Parathyroid adenoma (tissue), 2 donors: ENCODE data around the gene OS9.
A peak's percentile ranks its signal among the peaks of the same experiment; 100 is the strongest.

Source experiments
- H2AFZ ChIP-seq: fragments of 300-600 bp; sonication (generic); one replicate; pipeline ENCODE4 v1.7.0; 2017; ENCODE audit warnings: antibody characterized with exemption, mild to moderate bottlenecking
- H3K27ac ChIP-seq: fragments of 300-600 bp; sonication (generic); one replicate; pipeline ENCODE4 v1.7.0; 2017
- H3K27me3 ChIP-seq: fragments of 300-600 bp; sonication (generic); one replicate; pipeline ENCODE4 v1.7.0; 2017; ENCODE audit warnings: low read length; ENCODE audit not compliant: control insufficient read depth, insufficient read depth
- H3K36me3 ChIP-seq: fragments of 300-600 bp; sonication (generic); one replicate; pipeline ENCODE4 v1.7.0; 2017; ENCODE audit warnings: low read length; ENCODE audit not compliant: control insufficient read depth, insufficient read depth
- H3K4me1 ChIP-seq: fragments of 300-600 bp; sonication (generic); one replicate; pipeline ENCODE4 v1.7.0; 2017; ENCODE audit warnings: control low read depth
- H3K4me2 ChIP-seq: fragments of 300-600 bp; sonication (generic); one replicate; pipeline ENCODE4 v1.7.0; 2017; ENCODE audit warnings: low read length
- H3K4me3 ChIP-seq: fragments of 300-600 bp; sonication (generic); one replicate; pipeline ENCODE4 v1.7.0; 2017; ENCODE audit warnings: low read depth, low read length
- H3K79me2 ChIP-seq: fragments of 300-600 bp; sonication (generic); one replicate; pipeline ENCODE4 v1.7.0; 2017; ENCODE audit warnings: control low read depth
- H3K9ac ChIP-seq: fragments of 300-600 bp; sonication (generic); one replicate; pipeline ENCODE4 v1.7.0; 2017; ENCODE audit warnings: mild to moderate bottlenecking
- H3K9me3 ChIP-seq: fragments of 300-600 bp; sonication (generic); one replicate; pipeline ENCODE4 v1.7.0; 2017; ENCODE audit warnings: low read length; ENCODE audit not compliant: control insufficient read depth
- CTCF ChIP-seq: fragments of 300-600 bp; sonication (generic); IDR thresholded peaks from one replicate; pipeline ENCODE4 v1.7.0; 2017; ENCODE audit warnings: antibody characterized with exemption, mild to moderate bottlenecking
- donor health status: primary hyperparathyroidism.

Gene OS9

GRCh38 chr12:57737467-57738460 lies 43.8 kb downstream of the OS9 start:
- TF ChIP-seq CTCF = peak; percentile 30
- Histone ChIP-seq H3K9ac (no peak overlapping the region), H3K4me3 (no peak overlapping the region), H2AFZ (peak overlapping the region; percentile 53), H3K4me2 (peak overlapping the region; percentile 45), H3K79me2 (no peaks in the 10 kb centered on the region), H3K27me3 (no peaks in the 10 kb centered on the region), H3K9me3 (no peaks in the 10 kb centered on the region), H3K27ac (no peak overlapping the region), H3K36me3 (no peaks in the 10 kb centered on the region), H3K4me1 (peaks cover 14% of the 10 kb centered on the region)

- no peak for TF ChIP-seq CTCF
- H3K27me3 ChIP-seq = no peaks in the 10 kb centered on the region
- H3K4me3 ChIP-seq = no peak within 1 kb of the TSS
- peak within 1 kb of the TSS; percentile 53 for H2AFZ ChIP-seq
- no peaks in the 10 kb centered on the region for H3K9me3 ChIP-seq
- no peaks in the 10 kb centered on the region for H3K79me2 ChIP-seq
- H3K27ac ChIP-seq = no peak within 1 kb of the TSS
- H3K36me3 ChIP-seq = no peaks in the 10 kb centered on the region
- peaks cover 14% of the 10 kb centered on the region for H3K4me1 ChIP-seq
- H3K9ac ChIP-seq = no peak within 1 kb of the TSS
- peak within 1 kb of the TSS; percentile 45 for H3K4me2 ChIP-seq
Observed at GRCh38 chr12:57738661-57739237, 44.8 kb downstream of the OS9 start, which contains the start of gene AGAP2. AGAP2 (minus strand) TSS chr12:57738742; CDS start chr12:57738246, 496 bp downstream.

GRCh38 chr12:57739387-57739786 lies 45.5 kb downstream of the OS9 start:
- Histone ChIP-seq H3K9ac (no peak overlapping the region), H2AFZ (no peak overlapping the region)

GRCh38 chr12:57739914-57740538 lies 46.1 kb downstream of the OS9 start:
- H3K9me3 ChIP-seq = no peaks in the 10 kb centered on the region
- no peaks in the 10 kb centered on the region for H3K36me3 ChIP-seq
- TF ChIP-seq CTCF = no peak
- no peak overlapping the region for H3K9ac ChIP-seq
- no peak overlapping the region for H2AFZ ChIP-seq
- H3K27ac ChIP-seq = no peak overlapping the region
- no peak overlapping the region for H3K4me3 ChIP-seq
- no peaks in the 10 kb centered on the region for H3K79me2 ChIP-seq
- H3K4me1 ChIP-seq = peaks cover 19% of the 10 kb centered on the region
- H3K27me3 ChIP-seq = no peaks in the 10 kb centered on the region
- H3K4me2 ChIP-seq = no peak overlapping the region

More at GRCh38 chr12:57739387-57739786, 45.5 kb downstream of the OS9 start:
- Histone ChIP-seq H3K79me2 (no peaks in the 10 kb centered on the region), H3K4me2 (no peak overlapping the region), H3K27ac (no peak overlapping the region), H3K4me3 (no peak overlapping the region), H3K9me3 (no peaks in the 10 kb centered on the region), H3K27me3 (no peaks in the 10 kb centered on the region), H3K4me1 (peaks cover 19% of the 10 kb centered on the region), H3K36me3 (no peaks in the 10 kb centered on the region)
- no peak for TF ChIP-seq CTCF
